ENCODE data around the gene VIPR2. TPM values are rescaled to one million over a fixed set of nuclear protein-coding genes. Genes with fewer than 3 reads are reported as not detected.
A peak's percentile ranks its signal among the peaks of the same experiment; 100 is the strongest.
"Not testable (repeated sequence)": the region's sequence is repeated elsewhere in the genome, so short reads cannot be mapped to it uniquely, and the experiment has no call there.

VIPR2 gene
- total RNA-seq, 1 donor from 2014 or later = 2.0 TPM

GRCh38 chr7:159010937-159011721, 133.5 kb downstream of the VIPR2 start:
- intact Hi-C loops (cut with DNase I) = no loop called here
- DNase-seq (ENCODE audit: low spot score) = peak; percentile 43

GRCh38 chr7:159010411-159010810, 134.3 kb downstream of the VIPR2 start:
- DNase-seq (ENCODE audit: low spot score) = no peak
- intact Hi-C loops (cut with DNase I) = no loop called here
- ATAC-seq = no peak

More at GRCh38 chr7:159010937-159011721, 133.5 kb downstream of the VIPR2 start:
- no peak for ATAC-seq

GRCh38 chr7:159009951-159010350, 134.7 kb downstream of the VIPR2 start:
- peak; percentile 47 for DNase-seq (ENCODE audit: low spot score)
- intact Hi-C loops (cut with DNase I) = no loop called here
- no peak for ATAC-seq

GRCh38 chr7:159008417-159008816, 136.2 kb downstream of the VIPR2 start:
- intact Hi-C loops (cut with DNase I) = no loop called here
- ATAC-seq (peak; percentile 66), DNase-seq (ENCODE audit: low spot score) (no peak)

GRCh38 chr7:159007996-159008389, 136.7 kb downstream of the VIPR2 start:
- DNase-seq (ENCODE audit: low spot score) (peak; percentile 54), ATAC-seq (peak; percentile 73)
- intact Hi-C loops (cut with DNase I) = no loop called here

- intact Hi-C loops (cut with DNase I) = no loop called here
- ATAC-seq = no peak
Observed at GRCh38 chr7:159007364-159007995, 137.2 kb downstream of the VIPR2 start.

GRCh38 chr7:159006610-159007130, 138.0 kb downstream of the VIPR2 start:
- no peak for DNase-seq (ENCODE audit: low spot score)
- ATAC-seq = no peak
- intact Hi-C loops (cut with DNase I) = no loop called here

More at GRCh38 chr7:159007364-159007995, 137.2 kb downstream of the VIPR2 start:
- DNase-seq (ENCODE audit: low spot score) = no peak

- intact Hi-C loops (cut with DNase I); ATAC-seq; DNase-seq (ENCODE audit: low spot score): not testable (repeated sequence)
Observed at GRCh38 chr7:159006022-159006609, 138.6 kb downstream of the VIPR2 start.

GRCh38 chr7:159005618-159006017, 139.0 kb downstream of the VIPR2 start:
- intact Hi-C loops (cut with DNase I) = no loop called here
- no peak for DNase-seq (ENCODE audit: low spot score)
- no peak for ATAC-seq

- intact Hi-C loops (cut with DNase I) = no loop called here
- DNase-seq (ENCODE audit: low spot score) (no peak), ATAC-seq (no peak)
Observed at GRCh38 chr7:159004411-159004810, 140.3 kb downstream of the VIPR2 start.

GRCh38 chr7:159001811-159002210, 142.9 kb downstream of the VIPR2 start:
- ATAC-seq (no peak), DNase-seq (ENCODE audit: low spot score) (no peak)
- intact Hi-C loops (cut with DNase I) = no loop called here

- DNase-seq (ENCODE audit: low spot score) (no peak), ATAC-seq (no peak)
- intact Hi-C loops (cut with DNase I) = no loop called here
Observed at GRCh38 chr7:159000859-159001435, 143.7 kb downstream of the VIPR2 start.

- no peak for ATAC-seq
- intact Hi-C loops (cut with DNase I) = no loop called here
- no peak for DNase-seq (ENCODE audit: low spot score)
Observed at GRCh38 chr7:159000070-159000469, 144.6 kb downstream of the VIPR2 start.

- no peak for ATAC-seq
- DNase-seq (ENCODE audit: low spot score) = no peak
- intact Hi-C loops (cut with DNase I) = no loop called here
Observed at GRCh38 chr7:158999496-158999895, 145.2 kb downstream of the VIPR2 start.

- ATAC-seq; DNase-seq (ENCODE audit: low spot score); intact Hi-C loops (cut with DNase I): not testable (repeated sequence)
Observed at GRCh38 chr7:158998261-158998660, 146.4 kb downstream of the VIPR2 start.

- intact Hi-C loops (cut with DNase I) = no loop called here
- ATAC-seq (no peak), DNase-seq (ENCODE audit: low spot score) (no peak)
Observed at GRCh38 chr7:158997471-158997870, 147.2 kb downstream of the VIPR2 start.

GRCh38 chr7:158997110-158997453, 147.6 kb downstream of the VIPR2 start:
- no peak for ATAC-seq
- DNase-seq (ENCODE audit: low spot score) = no peak
- intact Hi-C loops (cut with DNase I) = no loop called here

- ATAC-seq = no peak
- intact Hi-C loops (cut with DNase I) = no loop called here
Observed at GRCh38 chr7:158996214-158997109, 148.2 kb downstream of the VIPR2 start.

GRCh38 chr7:158995514-158995913, 149.2 kb downstream of the VIPR2 start:
- intact Hi-C loops (cut with DNase I) = no loop called here
- DNase-seq (ENCODE audit: low spot score) (no peak), ATAC-seq (no peak)

More at GRCh38 chr7:158996214-158997109, 148.2 kb downstream of the VIPR2 start:
- no peak for DNase-seq (ENCODE audit: low spot score)

Data from sciatic nerve (tissue), 2 donors.